Measurements from ENCODE around the gene SLC26A1. TPM values are rescaled to one million over a fixed set of nuclear protein-coding genes. Genes with fewer than 3 reads are reported as not detected.

SLC26A1 gene
- total RNA-seq, 1 donor from 2014 or later = not detected

- TF ChIP-seq EZH2phosphoT487 (IDR thresholded peaks at IDR 0.05) = peak; percentile 67
- TF ChIP-seq, protein P1, sequence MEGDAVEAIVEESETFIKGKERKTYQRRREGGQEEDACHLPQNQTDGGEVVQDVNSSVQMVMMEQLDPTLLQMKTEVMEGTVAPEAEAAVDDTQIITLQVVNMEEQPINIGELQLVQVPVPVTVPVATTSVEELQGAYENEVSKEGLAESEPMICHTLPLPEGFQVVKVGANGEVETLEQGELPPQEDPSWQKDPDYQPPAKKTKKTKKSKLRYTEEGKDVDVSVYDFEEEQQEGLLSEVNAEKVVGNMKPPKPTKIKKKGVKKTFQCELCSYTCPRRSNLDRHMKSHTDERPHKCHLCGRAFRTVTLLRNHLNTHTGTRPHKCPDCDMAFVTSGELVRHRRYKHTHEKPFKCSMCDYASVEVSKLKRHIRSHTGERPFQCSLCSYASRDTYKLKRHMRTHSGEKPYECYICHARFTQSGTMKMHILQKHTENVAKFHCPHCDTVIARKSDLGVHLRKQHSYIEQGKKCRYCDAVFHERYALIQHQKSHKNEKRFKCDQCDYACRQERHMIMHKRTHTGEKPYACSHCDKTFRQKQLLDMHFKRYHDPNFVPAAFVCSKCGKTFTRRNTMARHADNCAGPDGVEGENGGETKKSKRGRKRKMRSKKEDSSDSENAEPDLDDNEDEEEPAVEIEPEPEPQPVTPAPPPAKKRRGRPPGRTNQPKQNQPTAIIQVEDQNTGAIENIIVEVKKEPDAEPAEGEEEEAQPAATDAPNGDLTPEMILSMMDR (IDR thresholded peaks at IDR 0.05) = no peak
- peak; percentile 79 for TF ChIP-seq EZH2 (IDR thresholded peaks at IDR 0.05)
- Histone ChIP-seq H3K36me3 (no peaks in the 10 kb centered on the region), H3K4me2 (peak overlapping the region; percentile 95), H4K20me1 (ENCODE audit: low read depth) (peaks cover 37% of the 10 kb centered on the region), H3K27ac (no peak overlapping the region), H3K4me3 (peak overlapping the region; percentile 54), H3K9ac (no peak overlapping the region), H3K79me2 (ENCODE audit: low read depth) (no peaks in the 10 kb centered on the region), H3F3A (ENCODE audit: low read depth) (no peaks in the 10 kb centered on the region), H3K4me1 (peaks cover 6% of the 10 kb centered on the region), H2AFZ (replicated peaks) (no peak overlapping the region), H3K27me3 (peaks cover 76% of the 10 kb centered on the region), H3K9me3 (ENCODE audit: low read depth) (no peaks in the 10 kb centered on the region)
- peak; percentile 78 for DNase-seq (ENCODE audit: low spot score)
- Mint-ChIP-seq H3K36me3 (peaks cover 2% of the 10 kb centered on the region), H3K4me1 (peaks cover 11% of the 10 kb centered on the region), H3K27ac (no peak overlapping the region), H3K9me3 (peaks cover 4% of the 10 kb centered on the region), H3K27me3 (ENCODE audit: insufficient read depth, low read depth) (peaks cover 41% of the 10 kb centered on the region), H3K4me3 (no peak overlapping the region)
These were observed 4.3 kb upstream of the SLC26A1 start for GRCh38 chr4:997375-998071.

GRCh38 chr4:996997-997374, 3.8 kb upstream of the SLC26A1 start:
- peaks cover 2% of the 10 kb centered on the region for H3K36me3 Mint-ChIP-seq
- Histone ChIP-seq H3K4me3 (peak overlapping the region; percentile 54), H3K9ac (no peak overlapping the region), H3K4me1 (peaks cover 4% of the 10 kb centered on the region), H3K4me2 (peak overlapping the region; percentile 95), H3K36me3 (no peaks in the 10 kb centered on the region), H2AFZ (replicated peaks) (no peak overlapping the region), H3F3A (ENCODE audit: low read depth) (no peaks in the 10 kb centered on the region), H4K20me1 (ENCODE audit: low read depth) (peaks cover 32% of the 10 kb centered on the region), H3K9me3 (ENCODE audit: low read depth) (no peaks in the 10 kb centered on the region), H3K27ac (no peak overlapping the region), H3K27me3 (peaks cover 71% of the 10 kb centered on the region), H3K79me2 (ENCODE audit: low read depth) (no peaks in the 10 kb centered on the region)
- no peak overlapping the region for H3K27ac Mint-ChIP-seq
- peaks cover 11% of the 10 kb centered on the region for H3K4me1 Mint-ChIP-seq
- peak overlapping the region; percentile 63 for H3K4me3 Mint-ChIP-seq
- no peak for DNase-seq (ENCODE audit: low spot score)
- no peak for TF ChIP-seq EZH2 (IDR thresholded peaks at IDR 0.05)
- peak; percentile 52 for TF ChIP-seq EZH2phosphoT487 (IDR thresholded peaks at IDR 0.05)
- H3K27me3 Mint-ChIP-seq (ENCODE audit: insufficient read depth, low read depth) = peaks cover 39% of the 10 kb centered on the region
- peaks cover 4% of the 10 kb centered on the region for H3K9me3 Mint-ChIP-seq

DNA sequence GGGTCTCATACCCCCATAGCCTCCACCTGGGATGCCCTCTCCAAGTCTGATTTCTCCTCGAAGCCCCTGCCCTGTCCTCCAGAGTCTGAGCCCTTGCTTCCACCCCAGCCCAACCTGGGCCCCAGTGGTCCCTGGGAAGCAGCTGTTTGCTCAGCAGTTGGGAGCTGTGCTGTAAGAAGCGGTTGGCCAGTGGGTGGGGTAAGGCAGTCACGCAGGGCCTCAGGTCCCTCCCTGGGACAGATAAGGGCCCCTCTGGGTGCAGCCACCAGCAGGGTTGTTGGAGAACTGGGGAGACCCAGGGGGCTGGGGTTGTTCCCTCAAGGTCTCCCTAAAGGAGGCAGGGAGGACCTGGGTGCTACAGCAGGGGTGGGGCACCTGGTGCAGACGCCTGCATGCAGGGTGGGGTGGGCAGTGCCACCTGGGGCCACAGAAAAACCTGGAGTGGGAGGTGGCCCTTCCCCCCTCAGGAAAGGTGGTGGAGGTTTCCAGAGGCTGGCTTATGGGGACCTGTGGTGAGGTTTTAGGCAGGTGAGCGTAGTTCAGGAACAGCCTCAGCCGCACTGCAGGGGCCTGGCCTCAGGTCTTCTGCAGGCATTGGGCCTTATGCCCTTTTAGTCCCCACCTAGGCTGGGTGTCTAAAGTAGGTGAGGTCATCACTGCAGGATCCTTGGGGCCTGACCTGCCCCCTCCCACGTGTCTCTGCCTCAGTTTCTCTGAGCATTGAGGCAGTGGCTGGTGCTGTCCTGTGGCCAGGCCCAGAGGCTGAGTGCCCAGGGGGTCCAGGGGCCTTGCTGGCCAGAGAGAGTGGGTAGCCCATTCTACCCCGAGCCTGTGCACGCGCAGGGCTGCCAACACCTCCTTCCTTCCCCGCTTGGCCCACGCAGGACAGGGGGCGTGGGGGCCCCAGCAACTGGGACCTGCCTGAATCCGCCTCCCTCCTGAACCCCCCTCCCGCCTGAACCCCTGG, 3.1 kb upstream of the SLC26A1 start:
- Mint-ChIP-seq H3K27me3 (ENCODE audit: insufficient read depth, low read depth) (peaks cover 38% of the 10 kb centered on the region), H3K36me3 (peaks cover 2% of the 10 kb centered on the region), H3K27ac (no peak overlapping the region), H3K9me3 (peaks cover 4% of the 10 kb centered on the region), H3K4me3 (peak overlapping the region; percentile 63), H3K4me1 (peaks cover 11% of the 10 kb centered on the region)
- H3K27me3 ChIP-seq = peaks cover 64% of the 10 kb centered on the region
- H3K36me3 ChIP-seq = no peaks in the 10 kb centered on the region
- H4K20me1 ChIP-seq (ENCODE audit: low read depth) = peaks cover 26% of the 10 kb centered on the region
- no peaks in the 10 kb centered on the region for H3K79me2 ChIP-seq (ENCODE audit: low read depth)
- H3K27ac ChIP-seq = no peak overlapping the region
- no peaks in the 10 kb centered on the region for H3F3A ChIP-seq (ENCODE audit: low read depth)
- H3K4me3 ChIP-seq = no peak overlapping the region
- no peaks in the 10 kb centered on the region for H3K9me3 ChIP-seq (ENCODE audit: low read depth)
- no peak overlapping the region for H3K9ac ChIP-seq
- no peak for TF ChIP-seq EZH2 (IDR thresholded peaks at IDR 0.05)
- TF ChIP-seq, protein P1 (IDR thresholded peaks at IDR 0.05) = no peak
- no peak for TF ChIP-seq EZH2phosphoT487 (IDR thresholded peaks at IDR 0.05)
- peaks cover 4% of the 10 kb centered on the region for H3K4me1 ChIP-seq
- DNase-seq (ENCODE audit: low spot score) = no peak
- H2AFZ ChIP-seq (replicated peaks) = no peak overlapping the region
- H3K4me2 ChIP-seq = peak overlapping the region; percentile 95
